Measurements from ENCODE around the gene ZNF121. TPM values are rescaled to one million over a fixed set of nuclear protein-coding genes. Genes with fewer than 3 reads are reported as not detected.

ZNF121 gene
- polyA plus RNA-seq, 3 donors, result 1.5 to 7.2 (median 3.8) TPM

DNA sequence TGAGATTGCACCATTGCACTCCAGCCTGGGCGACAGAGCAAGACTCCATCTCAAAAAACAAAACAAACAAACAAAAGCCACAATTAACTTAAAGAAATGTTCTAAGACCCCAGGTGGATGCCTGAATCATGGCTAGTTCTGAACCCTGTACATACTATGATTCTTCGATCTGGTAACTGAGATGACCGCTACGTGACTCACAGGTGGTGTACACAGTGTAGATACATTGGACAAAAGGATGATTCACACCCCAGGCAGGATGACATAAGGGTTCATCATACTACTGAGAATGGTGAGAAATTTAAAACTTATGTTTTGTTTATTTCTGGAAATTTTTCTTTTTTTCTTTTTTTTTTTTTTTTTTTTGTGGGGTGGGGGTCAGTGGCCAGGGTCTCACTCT lies 52.4 kb downstream of the ZNF121 start:
- Histone ChIP-seq H3K4me1 (ENCODE audit: control insufficient read depth in 1 of 2, insufficient read depth in 2 of 2, low read length in 2 of 2) (no peaks in the 10 kb centered on the region), H2AFZ (ENCODE audit: insufficient read depth, low read depth, low read length, poor library complexity, severe bottlenecking) (no peak overlapping the region), H3K4me2 (replicated peaks; ENCODE audit: extremely low read depth, low read length, poor library complexity, severe bottlenecking) (no peak overlapping the region), H3K4me3 (replicated peaks in 1 of 3; ENCODE audit: low read depth in 2 of 3, low read length in 3 of 3) (no peak overlapping the region), H3K27ac (ENCODE audit: low read depth in 1 of 2, low read length in 2 of 2) (no peak overlapping the region), H3K27me3 (ENCODE audit: control insufficient read depth in 2 of 2, insufficient read depth in 2 of 2, low read length in 2 of 2) (no peaks in the 10 kb centered on the region), H3K9me3 (replicated peaks in 1 of 2; ENCODE audit: control insufficient read depth in 1 of 2, insufficient read depth in 1 of 2, low read length in 2 of 2) (peaks cover 74 to 96% of the 10 kb centered on the region in 2 donors), H4K20me1 (ENCODE audit: insufficient read depth, low read length) (no peaks in the 10 kb centered on the region), H3K9ac (ENCODE audit: insufficient read depth, low read length, poor library complexity, severe bottlenecking) (no peak overlapping the region), H3K36me3 (replicated peaks in 1 of 2; ENCODE audit: control insufficient read depth in 1 of 2, insufficient read depth in 2 of 2, low read length in 2 of 2) (peaks cover 73 to 94% of the 10 kb centered on the region in 2 donors), H3K79me2 (ENCODE audit: insufficient read depth, low read length) (peaks cover 4% of the 10 kb centered on the region)
- H3K4me1 Mint-ChIP-seq, result no peaks in the 10 kb centered on the region
- intact Hi-C loops (cut with micrococcal nuclease), result no loop called here
- H3K27me3 Mint-ChIP-seq (ENCODE audit: low read depth in 3 of 3), result no peaks in the 10 kb centered on the region
- peaks cover 81 to 85% of the 10 kb centered on the region in 2 donors for H3K36me3 Mint-ChIP-seq
- peak in 1 of 3 donors; percentile 17 for DNase-seq
- H3K9me3 Mint-ChIP-seq, result peaks cover 55 to 93% (median 89%) of the 10 kb centered on the region in 7 donors
- no CpG with 5 or more reads among the region's 4 CpGs for WGBS (ENCODE audit: insufficient coverage)
- no peak overlapping the region for H3K27ac Mint-ChIP-seq
- TF ChIP-seq, protein P1, sequence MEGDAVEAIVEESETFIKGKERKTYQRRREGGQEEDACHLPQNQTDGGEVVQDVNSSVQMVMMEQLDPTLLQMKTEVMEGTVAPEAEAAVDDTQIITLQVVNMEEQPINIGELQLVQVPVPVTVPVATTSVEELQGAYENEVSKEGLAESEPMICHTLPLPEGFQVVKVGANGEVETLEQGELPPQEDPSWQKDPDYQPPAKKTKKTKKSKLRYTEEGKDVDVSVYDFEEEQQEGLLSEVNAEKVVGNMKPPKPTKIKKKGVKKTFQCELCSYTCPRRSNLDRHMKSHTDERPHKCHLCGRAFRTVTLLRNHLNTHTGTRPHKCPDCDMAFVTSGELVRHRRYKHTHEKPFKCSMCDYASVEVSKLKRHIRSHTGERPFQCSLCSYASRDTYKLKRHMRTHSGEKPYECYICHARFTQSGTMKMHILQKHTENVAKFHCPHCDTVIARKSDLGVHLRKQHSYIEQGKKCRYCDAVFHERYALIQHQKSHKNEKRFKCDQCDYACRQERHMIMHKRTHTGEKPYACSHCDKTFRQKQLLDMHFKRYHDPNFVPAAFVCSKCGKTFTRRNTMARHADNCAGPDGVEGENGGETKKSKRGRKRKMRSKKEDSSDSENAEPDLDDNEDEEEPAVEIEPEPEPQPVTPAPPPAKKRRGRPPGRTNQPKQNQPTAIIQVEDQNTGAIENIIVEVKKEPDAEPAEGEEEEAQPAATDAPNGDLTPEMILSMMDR (IDR thresholded peaks at IDR 0.05), result no peak
- no peak overlapping the region for H3K4me3 Mint-ChIP-seq

DNA sequence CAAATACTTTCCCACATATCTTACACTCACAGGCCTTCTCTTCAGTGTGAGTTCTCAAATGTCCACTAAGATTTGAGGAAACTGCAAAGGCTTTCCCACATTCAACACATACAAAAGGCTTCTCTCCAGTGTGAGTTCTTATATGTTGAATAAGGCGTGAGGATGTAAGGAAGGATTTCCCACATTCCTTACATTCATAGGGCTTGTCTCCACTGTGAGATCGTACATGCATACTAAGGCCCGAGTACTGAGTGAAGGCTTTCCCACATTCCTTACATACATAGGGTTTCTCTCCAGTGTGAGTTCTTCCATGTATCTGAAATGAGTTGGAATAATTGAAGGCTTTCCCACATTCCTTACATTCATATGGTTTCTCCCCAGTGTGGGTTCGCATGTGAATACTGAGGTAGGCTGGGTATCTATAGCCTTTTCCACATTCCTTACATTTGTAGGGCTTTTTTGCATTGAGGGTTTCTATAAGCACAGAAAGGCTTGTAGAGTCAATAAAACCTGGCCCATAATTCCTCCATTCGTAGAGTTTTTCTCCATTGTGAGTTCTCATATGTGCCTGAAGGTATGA lies 55.5 kb downstream of the ZNF121 start:
- no peak overlapping the region for H3K4me2 ChIP-seq (replicated peaks; ENCODE audit: extremely low read depth, low read length, poor library complexity, severe bottlenecking)
- peak overlapping the region in 1 of 3 experiments; percentile 52 for H3K4me3 ChIP-seq (replicated peaks in 1 of 3; ENCODE audit: low read depth in 2 of 3, low read length in 3 of 3)
- no peak overlapping the region for H3K9ac ChIP-seq (ENCODE audit: insufficient read depth, low read length, poor library complexity, severe bottlenecking)
- no peak for DNase-seq
- no peaks in the 10 kb centered on the region for H3K79me2 ChIP-seq (ENCODE audit: insufficient read depth, low read length)
- Mint-ChIP-seq H3K27ac (no peak overlapping the region), H3K4me3 (no peak overlapping the region), H3K4me1 (no peaks in the 10 kb centered on the region), H3K27me3 (ENCODE audit: low read depth in 3 of 3) (no peaks in the 10 kb centered on the region), H3K9me3 (peaks cover 60 to 94% (median 92%) of the 10 kb centered on the region in 7 donors), H3K36me3 (peaks cover 54 to 68% of the 10 kb centered on the region in 2 donors)
- intact Hi-C loops (cut with micrococcal nuclease), result no loop called here
- H3K36me3 ChIP-seq (replicated peaks in 1 of 2; ENCODE audit: control insufficient read depth in 1 of 2, insufficient read depth in 2 of 2, low read length in 2 of 2), result peaks cover 54 to 69% of the 10 kb centered on the region in 2 donors
- no peaks in the 10 kb centered on the region for H4K20me1 ChIP-seq (ENCODE audit: insufficient read depth, low read length)
- H3K27ac ChIP-seq (ENCODE audit: low read depth in 1 of 2, low read length in 2 of 2), result no peak overlapping the region
- no peaks in the 10 kb centered on the region for H3K4me1 ChIP-seq (ENCODE audit: control insufficient read depth in 1 of 2, insufficient read depth in 2 of 2, low read length in 2 of 2)
- H2AFZ ChIP-seq (ENCODE audit: insufficient read depth, low read depth, low read length, poor library complexity, severe bottlenecking), result no peak overlapping the region
- H3K9me3 ChIP-seq (replicated peaks in 1 of 2; ENCODE audit: control insufficient read depth in 1 of 2, insufficient read depth in 1 of 2, low read length in 2 of 2), result peaks cover 72 to 98% of the 10 kb centered on the region in 2 donors
- H3K27me3 ChIP-seq (ENCODE audit: control insufficient read depth in 2 of 2, insufficient read depth in 2 of 2, low read length in 2 of 2), result no peaks in the 10 kb centered on the region
- TF ChIP-seq, protein P1 (IDR thresholded peaks at IDR 0.05), result no peak
- no CpG with 5 or more reads among the region's 5 CpGs for WGBS (ENCODE audit: insufficient coverage)

Measured in CD14-positive monocyte (primary cell).